OCI-LY3 (cell line): ENCODE results near the gene BTBD9.
"Not testable (repeated sequence)": the region's sequence is repeated elsewhere in the genome, so short reads cannot be mapped to it uniquely, and the experiment has no call there.

ENCODE experiments used
- H2AFZ ChIP-seq: fragments of 200-600, 300-600 bp; shearing (Covaris generic); 2 replicates; pipeline ENCODE4 v1.6.0; 2014; ENCODE audit warnings: antibody characterized with exemption, low read depth, low read length
- H3K27ac ChIP-seq: fragments of 200-600, 300-600 bp; sonication (generic); 2 replicates; pipeline ENCODE4 v1.5.1; 2014; ENCODE audit warnings: mild to moderate bottlenecking, low read length, moderate library complexity, mixed read lengths
- H3K27me3 ChIP-seq: fragments of 200-600, 300-600 bp; sonication (generic); 2 replicates; pipeline ENCODE4 v1.6.1; 2014; ENCODE audit warnings: low read depth, low read length, mixed read lengths
- H3K36me3 ChIP-seq: fragments of 200-600, 300-600 bp; sonication (generic); replicated peaks from 2 replicates; pipeline ENCODE3; 2014; ENCODE audit warnings: low read depth, low read length, mixed read lengths
- H3K4me1 ChIP-seq: fragments of 300-600, 200-600 bp; sonication (generic); 2 replicates; pipeline ENCODE4 v1.6.1; 2014; ENCODE audit warnings: low read length, mixed read lengths
- H3K4me2 ChIP-seq: fragments of 200-600, 300-600 bp; sonication (generic); 2 replicates; pipeline ENCODE4 v1.6.1; 2014; ENCODE audit warnings: low read length, mixed read lengths
- H3K4me3 ChIP-seq: fragments of 300-600, 200-600 bp; sonication (generic); 2 replicates; pipeline ENCODE4 v1.5.1; 2014; ENCODE audit warnings: antibody characterized with exemption, mild to moderate bottlenecking, low read length, moderate library complexity
- H3K79me2 ChIP-seq: fragments of 300-600, 200-600 bp; shearing (Covaris generic); 2 replicates; pipeline ENCODE4 v1.6.1; 2014; ENCODE audit warnings: mild to moderate bottlenecking, low read length, mixed read lengths
- H3K9ac ChIP-seq: fragments of 300-600, 200-600 bp; shearing (Covaris generic); 2 replicates; pipeline ENCODE4 v1.6.0; 2014; ENCODE audit warnings: mild to moderate bottlenecking, low read length, moderate library complexity
- H3K9me3 ChIP-seq: fragments of 200-600, 300-600 bp; shearing (Covaris generic); 2 replicates; pipeline ENCODE4 v1.6.1; 2014; ENCODE audit warnings: low read length, mixed read lengths; ENCODE audit not compliant: insufficient read depth
- H4K20me1 ChIP-seq: fragments of 200-600, 300-600 bp; sonication (generic); 2 replicates; pipeline ENCODE4 v1.6.1; 2016; ENCODE audit warnings: low read length, mixed read lengths; ENCODE audit not compliant: insufficient read depth
- EZH2phosphoT487 ChIP-seq: fragments of 200-600 bp; shearing (Covaris generic); IDR thresholded peaks from 2 replicates; pipeline ENCODE4 v1.6.1; 2018; ENCODE audit warnings: antibody characterized with exemption, mixed run types, low read depth
- TF ChIP-seq, protein P1 (sequence below): fragments of 200-600, 300-600 bp; sonication (generic); IDR thresholded peaks from 2 replicates; pipeline ENCODE4 v1.5.1; 2014; ENCODE audit warnings: antibody characterized with exemption, low read length, low read depth

The BTBD9 gene

DNA sequence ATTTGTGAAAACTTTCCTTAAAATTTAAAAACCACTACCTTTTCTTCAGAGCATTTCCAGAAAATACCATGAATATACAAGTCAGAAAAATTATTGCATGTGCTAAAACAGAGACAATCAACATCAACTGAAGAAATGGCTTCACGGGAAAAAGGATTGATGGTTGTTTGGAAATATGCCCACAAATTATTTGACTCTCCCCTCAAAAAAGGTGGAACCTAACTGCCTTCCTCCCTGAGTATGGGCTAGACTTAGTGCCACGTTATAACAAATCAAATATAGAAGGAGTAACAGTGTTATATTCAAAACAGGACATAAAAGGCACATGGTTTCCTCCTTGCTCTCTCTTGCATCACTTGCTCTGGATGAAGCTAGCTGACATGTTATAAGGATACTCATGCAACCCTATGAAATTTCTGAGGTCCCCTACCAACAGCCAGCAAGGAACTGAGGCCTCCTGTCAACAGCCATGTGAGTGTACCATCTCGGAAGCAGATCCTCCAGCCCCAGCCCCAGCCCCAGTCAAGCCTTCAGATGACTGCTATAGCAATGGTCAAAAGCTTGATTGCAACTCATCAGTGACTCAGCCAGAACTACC lies 8.4 kb downstream of the BTBD9 start:
- Histone ChIP-seq H3K4me3 (no peak overlapping the region), H3K9ac (no peak overlapping the region), H3K27me3 (no peaks in the 10 kb centered on the region), H3K79me2 (no peaks in the 10 kb centered on the region), H3K9me3 (no peaks in the 10 kb centered on the region), H2AFZ (no peak overlapping the region), H3K4me1 (no peaks in the 10 kb centered on the region), H3K4me2 (no peak overlapping the region), H3K27ac (no peak overlapping the region), H4K20me1 (no peaks in the 10 kb centered on the region), H3K36me3 (no peaks in the 10 kb centered on the region)
- TF ChIP-seq EZH2phosphoT487 = no peak
- TF ChIP-seq, protein P1, sequence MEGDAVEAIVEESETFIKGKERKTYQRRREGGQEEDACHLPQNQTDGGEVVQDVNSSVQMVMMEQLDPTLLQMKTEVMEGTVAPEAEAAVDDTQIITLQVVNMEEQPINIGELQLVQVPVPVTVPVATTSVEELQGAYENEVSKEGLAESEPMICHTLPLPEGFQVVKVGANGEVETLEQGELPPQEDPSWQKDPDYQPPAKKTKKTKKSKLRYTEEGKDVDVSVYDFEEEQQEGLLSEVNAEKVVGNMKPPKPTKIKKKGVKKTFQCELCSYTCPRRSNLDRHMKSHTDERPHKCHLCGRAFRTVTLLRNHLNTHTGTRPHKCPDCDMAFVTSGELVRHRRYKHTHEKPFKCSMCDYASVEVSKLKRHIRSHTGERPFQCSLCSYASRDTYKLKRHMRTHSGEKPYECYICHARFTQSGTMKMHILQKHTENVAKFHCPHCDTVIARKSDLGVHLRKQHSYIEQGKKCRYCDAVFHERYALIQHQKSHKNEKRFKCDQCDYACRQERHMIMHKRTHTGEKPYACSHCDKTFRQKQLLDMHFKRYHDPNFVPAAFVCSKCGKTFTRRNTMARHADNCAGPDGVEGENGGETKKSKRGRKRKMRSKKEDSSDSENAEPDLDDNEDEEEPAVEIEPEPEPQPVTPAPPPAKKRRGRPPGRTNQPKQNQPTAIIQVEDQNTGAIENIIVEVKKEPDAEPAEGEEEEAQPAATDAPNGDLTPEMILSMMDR = no peak

DNA sequence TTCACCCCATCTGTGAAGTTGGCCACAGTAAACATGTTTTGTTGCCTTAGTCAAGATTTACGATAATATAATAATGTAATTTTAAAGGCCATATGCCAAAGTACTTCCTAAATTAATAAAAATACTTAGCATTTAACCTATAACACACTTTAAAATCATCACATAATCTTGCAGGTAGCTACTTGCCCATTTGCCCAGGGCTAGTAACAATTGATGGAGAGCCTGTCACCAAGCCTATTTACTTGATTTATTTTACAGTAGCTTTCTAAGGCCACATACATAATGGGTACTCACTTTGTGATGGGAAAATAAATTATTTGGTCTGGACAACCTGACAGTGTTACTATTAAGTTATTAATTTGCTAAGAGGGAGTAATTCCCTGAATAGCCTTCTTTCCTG lies 14.5 kb downstream of the BTBD9 start:
- Histone ChIP-seq H2AFZ (no peak overlapping the region), H3K9ac (no peak overlapping the region), H3K27ac (no peak overlapping the region), H3K4me3 (no peak overlapping the region), H3K4me1 (no peaks in the 10 kb centered on the region), H3K27me3 (no peaks in the 10 kb centered on the region), H3K4me2 (no peak overlapping the region), H3K9me3 (no peaks in the 10 kb centered on the region), H3K79me2 (no peaks in the 10 kb centered on the region), H3K36me3 (no peaks in the 10 kb centered on the region), H4K20me1 (no peaks in the 10 kb centered on the region)
- no peak for TF ChIP-seq EZH2phosphoT487
- TF ChIP-seq, protein P1 = no peak

DNA sequence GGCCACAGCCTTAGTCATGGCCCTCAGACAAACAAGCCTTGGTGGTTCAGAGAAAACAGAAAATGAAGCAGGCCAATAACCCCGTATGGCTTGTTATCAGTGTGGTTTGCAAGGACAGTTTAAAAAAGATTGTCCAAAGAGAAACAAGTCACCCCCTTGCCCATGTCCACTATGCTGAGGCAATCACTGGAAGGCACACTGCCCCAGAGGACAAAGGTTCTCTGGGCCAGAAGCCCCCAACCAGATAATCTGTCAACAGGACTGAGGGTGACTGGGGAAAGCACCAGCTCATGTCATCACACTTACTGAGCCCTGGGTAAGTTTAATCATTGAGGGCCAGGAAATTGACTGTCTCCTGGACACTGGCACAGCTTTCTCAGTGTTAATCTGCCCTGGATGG lies 20.4 kb downstream of the BTBD9 start:
- not testable (repeated sequence) for H3K4me2 ChIP-seq, H3K4me3 ChIP-seq, H3K4me1 ChIP-seq, H4K20me1 ChIP-seq, H3K9ac ChIP-seq, H3K36me3 ChIP-seq, H3K9me3 ChIP-seq, H2AFZ ChIP-seq, H3K79me2 ChIP-seq, H3K27ac ChIP-seq, H3K27me3 ChIP-seq

DNA sequence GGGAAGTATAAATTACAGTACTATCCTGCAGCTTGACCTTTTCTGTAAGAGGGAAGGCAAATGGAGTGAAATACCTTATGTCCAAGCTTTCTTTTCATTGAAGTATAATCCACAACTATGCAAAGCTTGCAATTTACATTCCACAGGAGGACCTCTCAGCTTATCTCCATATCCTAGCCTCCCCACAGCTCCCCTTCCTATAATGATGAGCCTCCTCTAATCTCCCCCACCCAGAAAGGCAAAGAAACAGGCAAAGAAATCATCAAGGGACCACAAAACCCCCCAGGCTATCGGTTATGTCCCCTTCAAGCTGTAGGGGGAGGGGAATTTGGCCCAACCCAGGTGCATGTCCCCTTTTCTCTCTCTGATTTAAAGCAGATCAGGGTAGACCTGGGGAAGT lies 21.4 kb downstream of the BTBD9 start:
- H3K36me3 ChIP-seq, H3K4me3 ChIP-seq: not testable (repeated sequence)

GRCh38 chr6:38617856-38618255 lies 21.9 kb downstream of the BTBD9 start:
- H3K4me1 ChIP-seq = no peaks in the 10 kb centered on the region
- H3K4me2 ChIP-seq = no peak overlapping the region
- no peak for TF ChIP-seq EZH2phosphoT487
- TF ChIP-seq, protein P1 = no peak

More for the DNA sequence above, 21.4 kb downstream of the BTBD9 start:
- H3K9me3 ChIP-seq, H3K9ac ChIP-seq, H3K27me3 ChIP-seq, H3K79me2 ChIP-seq, H4K20me1 ChIP-seq, H3K27ac ChIP-seq, H3K4me1 ChIP-seq, H2AFZ ChIP-seq, H3K4me2 ChIP-seq: not testable (repeated sequence)

More at GRCh38 chr6:38617856-38618255, 21.9 kb downstream of the BTBD9 start:
- H4K20me1 ChIP-seq = no peaks in the 10 kb centered on the region
- no peak overlapping the region for H3K9ac ChIP-seq
- H3K27ac ChIP-seq = no peak overlapping the region
- no peaks in the 10 kb centered on the region for H3K36me3 ChIP-seq
- H3K9me3 ChIP-seq = no peaks in the 10 kb centered on the region
- H2AFZ ChIP-seq = no peak overlapping the region
- no peak overlapping the region for H3K4me3 ChIP-seq
- H3K27me3 ChIP-seq = no peaks in the 10 kb centered on the region
- no peaks in the 10 kb centered on the region for H3K79me2 ChIP-seq
